GM12801 (cell line): ENCODE results near the gene SMTNL2.

Experiments
- CTCF ChIP-seq: IDR thresholded peaks from one replicate; pipeline ENCODE4 v1.5.1; 2011; ENCODE audit warnings: control low read depth; ENCODE audit not compliant: insufficient read length; ENCODE audit errors: extremely low read depth

Gene SMTNL2

GRCh38 chr17:4584101-4584916 is at the start of gene SMTNL2:
Gene SMTNL2 (plus strand): TSS chr17:4584529. CDS start chr17:4584606, 77 bp downstream.
- TF ChIP-seq CTCF: no peak

- no peak for TF ChIP-seq CTCF
Measured at GRCh38 chr17:4534928-4535666, 49.2 kb upstream of the SMTNL2 start.

DNA sequence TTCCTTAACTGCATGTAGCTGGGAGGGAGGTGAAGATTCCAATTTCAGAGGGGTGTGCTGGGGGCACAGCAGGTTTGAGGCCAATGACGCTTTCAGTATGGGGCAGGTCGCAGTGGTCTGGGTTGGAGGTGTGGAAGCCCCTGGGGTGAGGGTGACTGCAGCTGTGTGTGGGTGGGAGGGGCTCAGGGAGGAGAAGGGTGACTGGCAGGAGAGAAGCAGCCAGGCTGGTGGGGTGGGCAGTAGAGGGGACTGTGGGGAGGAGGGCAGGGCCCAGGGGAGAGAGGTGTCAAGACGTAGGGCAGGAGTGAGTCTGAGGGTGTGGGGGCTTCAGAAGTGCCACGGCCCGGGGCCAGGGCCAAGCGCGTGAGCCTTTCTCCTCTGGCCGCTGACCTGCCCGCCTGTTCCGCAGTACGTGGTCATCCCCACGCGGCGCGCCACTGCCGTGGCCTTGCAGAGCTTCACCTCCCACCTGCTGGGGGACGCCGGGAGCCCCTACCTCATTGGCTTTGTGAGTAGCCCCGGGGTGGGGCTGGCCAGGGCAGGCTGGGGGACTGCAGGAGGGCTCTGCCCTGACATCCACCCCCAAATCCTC is 48.6 kb upstream of the SMTNL2 start:
- no peak for TF ChIP-seq CTCF

- no peak for TF ChIP-seq CTCF
Measured at GRCh38 chr17:4536259-4536741, 48.0 kb upstream of the SMTNL2 start.

DNA sequence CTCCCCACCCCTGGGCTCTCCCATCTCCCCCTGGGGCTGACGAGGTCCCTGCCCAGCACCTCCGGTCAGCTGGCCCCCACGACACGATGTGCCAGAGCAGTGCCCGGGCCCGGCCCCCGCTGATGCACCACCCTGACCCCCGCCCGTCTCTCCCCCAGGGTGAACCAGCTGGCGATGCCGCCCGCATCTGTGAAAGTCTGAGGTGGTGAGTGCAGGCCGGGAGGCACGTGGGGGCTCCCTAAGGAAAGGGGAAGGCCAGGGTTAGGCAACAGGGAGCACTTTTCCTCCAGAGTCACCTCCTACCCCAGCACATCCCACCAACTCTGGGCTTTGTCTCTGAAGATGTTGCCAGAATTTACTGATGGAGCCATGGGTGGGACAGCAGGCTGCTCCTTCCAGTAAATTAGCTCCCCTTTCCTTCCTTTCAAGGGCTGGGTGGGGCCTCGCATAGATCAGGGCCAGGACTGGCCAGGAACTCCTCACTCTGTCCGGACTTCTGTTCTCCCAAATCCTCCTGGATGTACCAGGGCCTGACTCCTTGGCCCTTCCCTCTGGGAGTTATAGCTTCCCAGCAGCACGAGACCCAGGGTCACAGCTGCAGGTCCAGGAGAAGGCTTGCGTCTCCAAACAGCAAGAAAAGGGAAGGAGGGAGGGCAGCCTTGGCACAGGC is 47.5 kb upstream of the SMTNL2 start:
- no peak for TF ChIP-seq CTCF

GRCh38 chr17:4537451-4538235 is 46.7 kb upstream of the SMTNL2 start:
- no peak for TF ChIP-seq CTCF
